HG02759 (cell line): Measurements from ENCODE around the gene SLC6A12.

Experiments used
- ATAC-seq: cut with Tn5 transposase; IDR thresholded peaks from one replicate; pipeline ENCODE4 v1.9.1; 2021; ENCODE audit warnings: mild to moderate bottlenecking, moderate library complexity; ENCODE audit not compliant: unreplicated experiment

SLC6A12 gene

DNA sequence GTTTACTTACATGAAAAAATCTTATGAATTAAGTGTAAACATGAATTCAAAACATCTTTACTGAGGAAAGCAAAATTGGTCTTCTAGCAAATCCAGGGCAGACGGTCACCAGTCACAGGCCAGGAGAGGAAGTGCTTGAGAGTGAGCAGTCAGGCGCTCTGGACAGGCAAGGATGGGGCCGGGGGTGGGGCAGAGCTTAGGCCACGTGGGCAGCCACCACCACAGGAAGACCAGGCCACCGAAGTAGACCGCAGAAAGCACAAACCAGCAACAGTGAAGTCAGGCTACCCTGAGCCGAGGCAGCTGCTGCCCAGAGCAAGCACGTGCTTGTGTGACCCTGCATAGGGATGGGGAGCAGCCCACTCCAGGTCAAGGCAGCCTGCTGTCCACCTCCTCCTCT, 33.5 kb downstream of the SLC6A12 start:
- no peak for ATAC-seq

DNA sequence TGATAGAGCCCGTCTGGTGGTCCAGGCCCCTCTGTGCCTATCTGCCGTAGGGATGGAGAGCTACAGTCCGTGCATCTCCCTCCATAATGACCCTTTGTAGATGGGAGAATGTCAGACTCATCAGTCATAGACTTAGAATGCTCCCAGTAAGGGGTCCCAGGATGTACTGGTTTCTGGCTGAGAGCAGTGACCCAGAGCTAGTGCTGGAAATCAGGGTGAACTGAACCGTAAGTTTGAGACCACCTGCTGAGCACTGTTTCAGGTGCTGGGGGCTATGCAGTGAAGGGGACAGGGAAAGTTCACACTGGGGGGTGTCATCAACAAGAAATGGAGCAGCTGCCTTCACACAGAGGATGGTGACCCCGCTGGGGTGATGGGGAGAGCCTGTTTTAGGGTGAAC, 34.1 kb downstream of the SLC6A12 start:
- no peak for ATAC-seq

DNA sequence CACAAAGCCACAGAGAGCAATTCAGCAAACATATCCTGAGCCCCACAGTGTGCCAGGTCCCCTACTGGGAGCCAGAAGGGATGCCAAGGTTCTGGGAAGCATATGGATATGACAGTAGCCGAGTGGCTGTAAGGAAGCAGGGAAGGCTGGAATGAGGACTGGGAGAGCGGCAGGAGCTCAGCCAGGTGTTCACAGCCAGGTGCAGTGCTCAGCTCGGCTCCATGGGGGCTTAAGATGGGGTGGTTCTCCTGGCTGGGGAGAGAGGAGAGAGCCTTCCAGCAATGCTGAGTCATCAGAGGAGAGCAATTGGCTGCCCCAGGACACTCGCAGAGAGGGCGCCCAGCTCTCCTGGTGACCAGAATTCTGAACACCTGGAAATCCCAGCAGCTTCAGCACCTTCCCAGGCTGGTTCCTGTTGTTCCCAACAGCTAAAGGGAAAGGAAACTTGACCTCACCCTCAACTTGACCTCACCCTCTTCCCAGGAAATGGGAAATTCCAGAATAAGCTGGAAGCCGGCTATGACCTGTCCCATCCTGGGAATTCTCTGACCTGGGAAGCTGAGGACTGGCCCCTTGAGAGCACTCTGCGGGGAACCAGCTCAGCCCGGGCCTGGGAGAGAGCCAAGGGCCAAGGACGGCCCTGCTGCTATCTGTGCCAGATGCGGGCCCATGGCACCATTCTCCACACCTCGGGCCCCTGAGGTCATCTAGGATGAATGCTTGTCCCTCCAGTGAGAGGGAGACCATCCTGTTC, 34.6 kb downstream of the SLC6A12 start:
- ATAC-seq, result no peak

DNA sequence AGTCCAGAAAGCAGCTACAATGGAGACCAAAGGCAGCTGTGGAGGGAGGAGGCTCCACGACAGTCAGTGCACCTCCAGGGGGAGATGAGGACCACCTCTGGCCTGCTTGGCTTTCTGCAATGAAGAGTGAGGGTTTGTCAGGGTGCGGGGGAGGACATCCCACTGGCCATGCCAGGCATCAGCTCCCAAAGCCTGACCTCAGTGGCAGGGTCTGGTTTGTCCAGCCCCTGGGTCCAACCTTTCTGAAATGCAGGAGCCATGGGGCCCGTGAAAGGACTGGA, 35.2 kb downstream of the SLC6A12 start:
- ATAC-seq, result no peak

DNA sequence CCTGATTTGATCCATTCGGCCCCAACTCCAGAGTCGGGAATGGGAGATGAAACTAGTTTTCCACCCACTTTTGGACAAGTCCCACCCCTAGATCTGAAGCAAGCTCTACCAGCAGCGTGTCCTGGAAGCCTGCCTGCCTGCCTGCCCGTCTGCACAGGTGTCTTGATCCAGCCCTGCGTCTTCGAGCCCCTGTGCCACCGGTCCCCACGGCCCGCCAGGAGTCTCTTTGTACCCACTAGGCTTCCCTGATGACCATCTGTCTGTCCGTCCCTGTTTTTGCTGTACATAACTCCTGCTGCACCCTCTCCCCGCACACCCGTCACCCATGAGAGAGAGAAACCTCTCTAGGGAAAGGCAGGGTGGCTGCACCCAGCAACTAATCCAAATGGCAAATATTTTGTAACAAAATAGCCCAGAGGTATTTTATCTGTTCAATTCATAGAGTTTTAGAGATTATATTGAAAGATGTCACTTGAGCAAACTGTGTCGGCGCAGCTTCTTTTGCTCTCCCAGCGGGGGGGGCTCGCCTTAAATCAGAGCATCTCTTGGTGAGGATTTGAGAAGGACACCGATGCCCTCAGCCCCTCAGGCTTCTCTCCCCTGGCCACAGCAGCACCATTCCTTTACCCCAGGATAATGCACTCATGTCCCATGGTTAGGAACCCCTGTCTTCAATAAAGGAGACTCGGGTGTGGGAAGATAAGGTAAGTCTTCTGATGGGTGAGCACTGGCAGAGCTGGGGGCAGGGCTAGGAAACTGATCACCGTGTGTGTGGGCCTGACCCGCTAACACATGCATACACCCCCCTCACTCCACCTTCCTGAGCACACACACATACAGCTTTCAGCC, 35.8 kb downstream of the SLC6A12 start:
- ATAC-seq, result no peak

DNA sequence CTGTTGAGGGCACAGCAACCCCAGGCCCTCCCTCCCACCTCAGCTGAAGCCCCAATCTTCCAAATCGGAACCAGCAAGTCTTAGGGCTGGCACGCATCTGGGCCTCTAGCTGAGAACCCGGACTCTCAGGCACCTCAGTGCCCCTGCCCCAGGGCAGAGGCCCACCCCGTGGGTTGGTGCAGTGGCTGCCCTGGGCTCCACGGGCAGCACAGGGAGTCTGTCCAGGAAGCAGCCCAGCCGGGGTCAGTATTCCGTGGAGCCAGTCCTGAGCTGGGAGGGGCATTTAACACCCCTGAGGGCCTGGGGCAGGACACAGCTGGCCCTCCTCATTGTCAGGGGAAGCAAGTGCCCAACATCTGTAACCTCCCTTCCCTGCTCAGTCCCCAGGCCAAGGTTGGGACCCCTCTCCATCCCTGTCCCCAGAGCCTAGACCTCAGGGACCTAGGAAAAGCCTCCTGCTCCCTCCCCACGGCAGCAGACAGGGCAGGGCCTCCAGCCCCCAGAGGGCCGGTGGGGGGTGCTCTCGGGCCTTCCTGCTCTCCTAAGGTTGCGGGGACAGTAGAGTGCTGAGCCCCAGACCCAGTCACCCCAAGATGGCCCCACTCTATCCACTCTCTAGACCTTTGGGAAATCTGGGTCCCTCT, 36.5 kb downstream of the SLC6A12 start:
- ATAC-seq, result no peak

DNA sequence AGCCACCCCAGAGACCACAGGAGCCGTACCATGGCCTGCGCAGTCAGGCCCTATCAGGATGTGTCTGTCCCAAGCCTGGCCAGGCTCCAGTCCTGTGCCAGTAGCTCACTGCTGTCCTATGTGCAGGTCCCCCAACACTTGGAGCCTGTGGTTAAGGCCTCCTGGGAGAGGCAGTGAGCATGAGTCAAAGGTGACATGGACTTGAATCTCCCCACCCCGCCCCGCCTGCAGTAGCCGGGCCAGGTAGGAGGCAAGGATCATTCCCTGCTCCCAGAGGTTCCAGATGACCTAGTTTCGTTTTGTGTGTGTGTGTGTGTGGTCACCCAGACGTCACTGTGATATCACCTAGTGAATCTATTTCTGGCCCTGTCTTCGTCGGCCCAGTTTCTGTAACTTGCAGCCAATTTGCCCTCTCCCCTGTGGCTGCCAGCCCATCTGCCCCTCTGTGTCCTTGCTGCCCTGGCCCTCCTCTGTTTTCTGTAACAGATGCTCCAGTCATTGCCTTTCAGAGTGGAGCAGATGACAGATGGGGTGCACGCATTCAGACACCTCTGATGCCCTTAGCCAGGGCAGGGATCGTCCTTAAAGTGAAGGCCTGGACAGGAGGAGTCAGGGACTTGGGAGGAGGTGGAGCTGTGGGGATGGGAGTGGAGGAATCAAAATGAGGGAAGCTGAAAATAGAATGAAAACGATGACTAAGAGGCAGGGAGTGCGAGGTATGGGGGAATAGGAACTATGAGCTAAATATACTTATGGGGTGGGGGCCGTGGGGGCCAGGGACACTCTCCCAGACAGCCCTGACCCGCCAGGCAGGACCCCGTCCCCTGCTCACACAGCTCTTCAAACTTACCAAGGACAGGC, 37.4 kb downstream of the SLC6A12 start:
- no peak for ATAC-seq

DNA sequence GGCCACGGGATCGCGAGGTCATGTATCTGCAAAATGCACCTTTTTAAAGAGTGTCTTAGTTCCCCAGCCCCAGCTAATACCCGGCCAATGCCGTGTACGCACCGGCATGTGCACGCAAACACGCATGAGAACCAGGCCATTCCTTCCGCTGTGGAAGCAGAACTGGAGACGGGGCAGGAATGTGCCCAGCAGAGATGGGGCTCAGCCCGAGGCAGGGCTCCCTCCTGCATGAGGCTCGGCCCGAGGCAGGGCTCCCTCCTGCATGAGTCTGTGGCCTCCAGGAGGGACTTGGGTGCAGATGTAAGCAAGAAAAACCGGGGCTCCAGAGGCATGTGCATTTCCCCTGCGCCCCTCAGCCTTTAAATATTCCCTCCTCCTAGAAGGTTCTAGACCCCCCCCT, 38.2 kb downstream of the SLC6A12 start:
- no peak for ATAC-seq

DNA sequence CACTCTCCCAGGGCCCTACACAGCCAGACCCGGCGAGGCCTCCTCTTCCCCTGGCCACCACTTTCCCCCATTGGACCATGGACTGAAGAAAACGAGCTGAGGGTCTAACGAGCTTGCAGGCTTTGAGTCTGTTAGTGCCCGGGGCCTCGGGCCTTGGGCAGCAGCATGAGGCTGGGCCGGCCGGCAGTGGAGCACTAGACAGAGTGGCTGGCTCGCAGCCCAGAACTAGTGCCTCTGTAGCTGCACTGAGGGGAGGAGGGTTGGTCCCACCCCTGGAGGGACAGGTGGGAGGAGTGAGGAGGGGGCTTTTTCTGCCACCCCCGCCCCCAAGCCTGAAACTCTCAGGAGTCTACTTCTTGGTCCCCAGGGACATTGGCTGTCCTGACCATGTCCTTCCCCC, 38.7 kb downstream of the SLC6A12 start:
- ATAC-seq, result no peak

DNA sequence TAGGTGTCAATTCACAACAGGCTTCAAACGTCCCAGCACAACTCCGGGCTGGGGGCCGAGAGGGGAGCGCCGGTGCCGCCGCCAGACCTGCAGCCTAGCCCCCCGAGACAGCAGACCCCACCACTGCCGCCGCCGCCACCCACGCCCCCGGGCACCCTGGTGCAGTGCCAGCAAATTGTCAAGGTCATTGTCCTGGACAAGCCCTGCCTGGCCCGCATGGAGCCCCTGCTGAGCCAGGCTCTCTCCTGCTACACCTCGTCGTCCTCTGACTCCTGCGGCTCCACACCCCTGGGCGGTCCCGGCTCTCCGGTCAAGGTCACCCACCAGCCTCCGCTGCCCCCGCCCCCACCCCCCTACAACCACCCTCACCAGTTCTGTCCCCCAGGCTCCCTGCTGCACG, 39.4 kb downstream of the SLC6A12 start:
- ATAC-seq, result no peak

DNA sequence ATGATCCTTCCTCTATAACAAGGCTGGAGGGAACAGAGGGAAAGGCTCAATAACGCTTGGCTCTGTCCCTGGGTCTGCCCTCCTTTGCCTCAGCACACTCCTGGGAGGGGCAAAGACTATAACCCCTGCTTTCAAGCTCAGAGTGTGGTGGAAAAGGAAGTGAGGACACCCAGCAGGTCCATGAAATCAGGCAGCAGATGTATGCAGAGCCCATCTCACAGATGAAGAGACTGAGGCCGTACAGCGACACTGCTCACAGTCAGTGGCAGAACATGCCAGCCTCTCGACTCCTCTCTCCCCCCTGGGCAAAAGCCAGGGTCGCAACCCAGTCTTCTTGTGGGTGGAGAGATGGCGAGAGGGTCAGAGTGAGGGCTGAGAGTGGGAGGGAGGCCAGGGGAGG, 39.8 kb downstream of the SLC6A12 start:
- no peak for ATAC-seq

DNA sequence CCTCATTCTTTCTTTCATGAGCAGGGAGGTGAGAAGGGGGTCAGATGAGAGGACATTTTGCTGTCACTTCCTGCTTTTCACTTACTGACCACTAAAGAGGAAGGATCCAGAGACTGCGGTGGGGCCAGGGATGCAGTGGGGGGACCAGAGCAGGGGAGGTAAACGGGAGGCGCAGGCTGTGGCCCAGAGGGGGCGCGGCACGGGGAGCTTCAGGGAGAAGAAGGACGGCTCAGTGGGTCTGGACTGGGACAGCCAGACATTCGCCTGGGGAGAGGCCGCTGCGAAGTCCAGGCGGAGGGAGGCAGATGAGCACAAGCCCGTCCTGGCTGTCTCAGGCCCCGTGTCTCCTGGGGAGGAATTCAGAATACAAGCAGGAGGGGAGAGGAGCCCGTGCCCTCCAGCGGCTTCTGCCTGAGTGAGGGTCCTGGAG, 41.2 kb downstream of the SLC6A12 start:
- no peak for ATAC-seq

DNA sequence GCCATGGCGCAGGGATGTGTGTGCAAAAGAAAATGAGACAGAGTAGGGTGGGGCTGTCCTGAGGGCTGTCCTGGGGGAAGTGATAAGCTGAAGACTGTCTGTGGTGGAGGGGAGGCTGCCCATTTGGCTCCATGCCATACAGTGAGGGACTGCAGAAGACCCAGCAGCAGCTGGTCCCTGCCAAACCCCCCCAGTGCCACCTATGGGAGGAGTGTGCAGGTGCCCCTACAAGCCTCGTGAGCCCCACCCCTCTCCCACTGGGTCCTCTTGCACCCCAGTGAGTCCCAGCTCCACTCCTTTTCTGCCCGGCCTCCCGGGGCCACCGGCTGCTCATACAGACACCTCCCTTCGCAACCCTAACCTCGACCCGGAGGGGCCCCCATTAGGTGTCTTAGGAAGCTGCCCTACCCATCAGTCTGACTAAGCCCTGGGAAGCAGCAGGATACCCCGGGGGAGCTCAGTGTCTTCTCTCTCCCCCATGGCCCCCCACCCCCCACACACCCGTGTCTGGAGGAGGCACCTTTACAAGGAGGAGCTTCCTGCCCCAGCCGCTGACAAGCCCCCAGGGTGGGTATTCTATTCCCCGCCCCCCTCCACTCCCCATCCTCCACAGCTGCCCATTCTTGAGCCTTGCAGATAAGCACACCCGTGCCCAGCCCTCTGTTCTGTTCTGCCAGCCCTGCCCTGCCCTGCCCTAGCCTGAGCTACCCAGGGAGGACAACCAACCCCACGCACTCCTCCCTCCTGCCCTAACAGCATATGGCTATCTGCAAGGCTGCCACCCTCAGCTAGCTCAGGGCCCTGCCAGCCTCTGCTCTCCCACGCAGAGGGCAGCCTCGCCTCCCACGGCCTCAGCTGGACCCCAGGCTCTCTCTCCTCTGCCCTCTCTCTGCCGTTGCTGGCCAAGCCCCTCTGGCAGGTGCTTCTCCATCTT, 41.9 kb downstream of the SLC6A12 start:
- ATAC-seq, result no peak

DNA sequence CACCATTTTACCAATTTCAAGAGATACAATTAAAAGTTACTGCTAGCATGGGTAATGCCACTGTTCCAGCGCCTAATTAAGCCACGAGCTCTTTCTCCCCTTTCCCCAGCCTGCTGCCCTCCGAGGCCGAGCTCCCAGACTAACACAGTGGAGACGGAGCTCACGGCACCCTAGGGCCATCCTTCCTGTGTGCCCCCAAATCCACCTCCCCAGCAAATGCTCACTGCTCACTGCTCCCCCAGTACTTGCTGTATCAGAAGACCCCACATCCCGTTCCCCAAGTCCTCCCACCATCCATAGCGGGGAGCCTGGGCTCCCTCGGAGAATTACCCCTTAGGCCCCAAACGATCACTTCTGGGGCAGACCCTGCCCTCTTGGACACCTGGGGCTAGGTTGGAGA, 42.7 kb downstream of the SLC6A12 start:
- ATAC-seq, result no peak

DNA sequence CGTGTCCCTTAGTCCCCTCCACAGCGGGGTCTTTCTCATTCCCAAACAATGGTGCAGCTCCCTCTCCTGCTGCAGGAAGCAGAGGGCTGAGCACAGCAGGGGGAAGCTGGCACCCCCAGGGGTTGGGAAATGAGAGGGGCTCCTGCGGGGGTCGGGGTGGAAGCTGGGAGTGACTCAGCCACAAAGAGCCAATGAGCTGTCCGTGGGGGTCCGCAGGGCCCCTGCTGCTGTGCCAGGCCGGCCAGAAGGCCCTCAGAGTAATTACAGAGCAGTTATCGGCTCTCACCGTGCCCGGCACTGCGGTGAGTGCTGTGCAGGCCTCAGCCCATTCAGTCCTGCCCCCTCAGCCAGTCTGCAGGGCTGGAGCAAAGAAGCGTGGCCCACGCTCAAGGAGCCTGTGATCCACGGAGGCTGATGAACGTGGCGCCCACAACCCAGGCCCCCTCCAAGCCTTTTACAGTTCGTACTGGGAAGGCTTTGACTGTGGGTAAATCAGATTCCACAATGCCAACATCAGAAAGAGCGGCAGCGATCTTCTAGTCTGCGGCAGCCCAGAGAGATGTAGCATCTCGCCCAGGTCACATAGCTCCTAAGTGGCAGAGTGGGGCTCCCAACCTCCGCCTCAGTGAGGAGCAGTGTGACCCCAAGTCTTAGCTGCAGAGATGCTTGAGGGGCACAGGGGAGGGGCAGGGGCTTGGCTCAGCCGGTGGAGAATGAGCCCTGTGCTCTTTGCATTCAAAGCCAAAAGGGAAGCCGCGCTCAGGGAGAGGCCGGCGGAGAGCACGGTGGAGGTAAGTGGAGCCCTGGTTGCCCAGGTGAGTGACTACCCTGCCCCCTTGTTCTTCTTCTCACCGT, 43.4 kb downstream of the SLC6A12 start:
- ATAC-seq, result no peak

DNA sequence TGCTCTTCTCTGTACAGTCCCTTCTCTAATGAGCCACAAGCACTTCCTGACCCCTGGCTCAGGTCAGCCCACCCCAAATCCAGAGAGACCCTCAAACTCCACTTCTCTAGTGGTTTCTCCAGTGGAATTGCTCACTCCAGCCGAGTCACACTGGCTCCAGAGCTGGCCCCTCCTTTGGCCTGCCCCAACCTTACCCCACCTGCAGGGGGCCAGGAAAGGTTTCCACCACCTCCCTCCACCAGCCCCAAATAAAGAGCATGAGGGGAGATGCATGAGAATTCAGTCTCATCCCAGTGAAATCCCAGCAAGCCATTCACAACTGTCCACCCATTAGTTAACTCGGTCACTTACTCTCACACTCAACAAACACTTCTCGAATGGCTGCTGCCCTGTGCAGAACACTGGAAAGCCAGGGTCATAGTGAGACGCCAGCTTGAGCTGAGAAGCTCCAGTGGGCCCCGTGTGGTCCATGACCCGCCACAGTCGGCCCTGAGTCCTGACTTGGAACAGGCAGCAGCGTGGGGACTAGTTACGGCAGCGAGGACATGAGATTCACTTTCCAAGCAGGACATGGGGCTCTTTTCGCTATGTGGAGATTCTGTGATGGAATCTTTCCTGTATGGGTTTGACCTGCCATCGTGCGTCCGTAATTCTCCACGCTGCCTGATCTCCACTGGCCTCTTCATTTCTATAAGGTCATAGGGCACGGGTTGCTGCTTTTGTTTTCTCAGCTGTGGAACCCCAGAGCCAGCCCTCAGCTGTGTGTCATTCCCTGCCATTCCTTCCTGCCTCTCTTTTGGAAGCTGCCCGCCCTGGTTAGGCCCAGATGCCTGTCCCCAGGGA, 44.2 kb downstream of the SLC6A12 start:
- ATAC-seq, result no peak

DNA sequence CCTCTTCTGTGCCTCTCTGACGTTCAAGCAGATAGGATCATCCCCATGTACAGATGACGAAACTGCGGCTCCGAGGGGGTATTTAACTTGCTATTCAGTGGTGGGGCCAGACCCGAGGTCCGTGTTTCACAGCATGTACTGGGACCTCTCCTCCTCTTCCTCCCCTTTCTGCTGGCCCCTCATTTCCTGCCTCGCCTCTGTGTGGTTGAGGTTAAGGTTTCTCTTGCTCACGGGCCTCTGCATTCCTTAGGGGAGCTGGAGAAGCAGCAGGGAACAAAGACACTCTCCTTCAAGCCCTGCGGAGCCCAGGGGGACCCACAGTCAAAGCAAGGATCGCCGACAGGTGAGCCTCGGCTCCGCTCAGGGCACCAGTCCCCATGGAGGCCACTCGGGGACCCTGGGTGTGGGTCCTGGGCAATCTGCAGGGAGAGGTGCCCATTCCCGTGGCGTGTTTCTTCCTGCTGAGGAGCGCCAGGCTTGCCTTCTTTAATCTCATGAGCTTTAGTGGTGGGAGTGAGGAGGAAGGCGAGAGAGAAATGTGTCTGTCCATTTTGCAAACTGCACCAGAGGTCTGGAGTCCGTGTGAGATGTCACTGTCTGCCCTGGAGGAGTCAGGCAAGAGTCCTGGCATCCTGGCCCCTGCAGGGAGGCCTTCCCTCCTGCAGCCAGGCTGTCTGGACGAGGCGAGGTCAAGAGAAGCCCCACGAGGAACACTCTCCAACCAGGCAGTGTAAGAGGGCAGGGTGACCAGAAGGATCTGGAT, 45.0 kb downstream of the SLC6A12 start:
- no peak for ATAC-seq
